CD4-positive, alpha-beta T cell treated with Interleukin-4 for 1 hour (primary cell): ENCODE measurements around the gene EZR.
A peak's percentile ranks its signal among the peaks of the same experiment; 100 is the strongest.

ENCODE experiments used
- DNase-seq, 2 donors: peaks; one replicate each; pipeline ENCODE4 v3.0.0-alpha.2; 2020 to 2022

EZR gene

DNA sequence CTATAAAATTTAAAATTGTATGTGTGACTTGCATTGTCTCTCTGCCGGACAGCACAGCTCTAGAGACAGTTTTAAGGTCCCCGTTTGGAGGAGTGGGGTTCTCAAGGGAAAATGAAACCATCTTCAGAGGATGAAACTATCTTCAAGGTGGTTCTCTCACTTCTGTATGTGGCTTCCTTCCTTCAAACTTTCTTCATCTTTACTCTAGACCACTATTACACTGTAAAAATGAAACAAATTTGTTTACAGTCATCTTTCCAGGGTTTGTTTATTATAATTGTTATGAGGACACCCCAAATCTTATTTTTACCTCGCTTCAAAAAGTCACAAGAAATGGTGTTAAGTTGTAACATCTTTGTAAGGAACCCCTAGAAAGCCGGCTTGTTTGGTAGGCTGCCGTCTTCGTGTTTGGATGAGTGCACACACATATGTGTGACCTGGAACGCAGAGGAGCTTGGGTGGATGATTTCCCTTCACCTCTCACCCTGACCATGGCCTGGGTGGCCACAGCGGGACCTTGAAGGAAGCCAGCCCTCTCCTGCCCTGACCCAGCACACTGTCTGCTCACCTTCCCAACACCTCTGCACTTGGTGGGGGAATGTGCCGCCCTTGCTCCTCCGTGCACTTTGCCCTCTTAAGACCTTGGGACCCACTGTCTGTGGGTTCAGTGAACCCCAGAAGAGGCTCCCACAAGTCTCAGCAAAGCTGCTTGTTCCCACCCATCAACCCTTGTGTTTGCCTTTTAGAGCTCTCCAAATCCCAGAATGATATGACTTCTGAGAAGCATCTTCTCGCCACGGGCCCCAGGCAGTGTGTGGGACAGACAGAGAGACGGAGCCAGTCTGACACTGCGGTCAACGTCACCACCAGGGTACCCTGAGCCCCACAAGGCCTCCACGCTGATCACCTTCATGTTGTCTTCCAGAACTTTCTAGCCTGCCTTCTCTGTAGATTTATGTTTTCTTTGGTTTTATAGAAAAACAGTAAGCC, 101.5 kb downstream of the EZR start:
- DNase-seq = peak; percentile 37 to 59
